ENCODE measurements around the gene ARHGAP15.

DNA sequence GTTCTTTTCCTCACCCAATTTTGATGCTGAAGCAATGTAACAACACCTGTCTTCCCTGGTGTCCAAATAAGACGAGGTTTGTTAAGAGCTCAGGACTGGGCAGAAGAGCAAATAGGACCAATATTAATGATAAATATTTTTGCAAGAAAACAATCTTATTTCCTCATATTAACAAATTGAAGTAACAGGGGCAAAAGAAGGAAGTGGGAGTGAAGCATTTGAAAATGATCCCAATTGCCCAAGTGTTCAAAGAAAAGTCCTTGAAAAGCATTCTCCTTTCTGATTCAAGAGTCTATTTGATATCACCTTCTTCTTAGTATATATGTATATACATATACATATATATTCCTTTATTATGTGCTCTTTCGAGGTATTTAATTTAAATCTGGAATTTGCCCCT lies 418.8 kb downstream of the ARHGAP15 start:
- TF ChIP-seq ZNF274 (IDR thresholded peaks at IDR 0.05; ENCODE audit: low read depth, low read length), result no peak
- no peak for TF ChIP-seq YY1 (IDR thresholded peaks at IDR 0.05; ENCODE audit: insufficient read depth, insufficient read length)
- no peak for TF ChIP-seq SUZ12 (IDR thresholded peaks at IDR 0.05; ENCODE audit: extremely low read depth, insufficient read depth, insufficient read length)

All from NT2/D1 (cell line).